Mesendoderm (in vitro differentiated cells): ENCODE measurements around the gene ITGA11.

Experiments
- DNase-seq: peaks from one replicate; pipeline ENCODE4 v3.0.0; 2013
- H2AK5ac ChIP-seq: 2 replicates; pipeline ENCODE4 v1.6.1; 2013; ENCODE audit warnings: low read length, inconsistent platforms
- H2BK120ac ChIP-seq: 2 replicates; pipeline ENCODE4 v1.6.1; 2013; ENCODE audit warnings: low read depth, mild to moderate bottlenecking, low read length, moderate library complexity, mixed read lengths
- H2BK15ac ChIP-seq: replicated peaks from 2 replicates; pipeline ENCODE4 v1.6.1; 2013; ENCODE audit warnings: low read depth, mild to moderate bottlenecking, moderate library complexity
- H2BK5ac ChIP-seq: 2 replicates; pipeline ENCODE4 v1.6.1; 2013; ENCODE audit warnings: low read length, inconsistent platforms
- H3K18ac ChIP-seq: 2 replicates; pipeline ENCODE4 v1.6.1; 2013; ENCODE audit warnings: mild to moderate bottlenecking, low read length, mixed read lengths
- H3K23ac ChIP-seq: one replicate; pipeline ENCODE4 v1.6.1; 2013; ENCODE audit warnings: low read length
- H3K27ac ChIP-seq: 2 replicates; pipeline ENCODE4 v1.5.1; 2013; ENCODE audit warnings: low read depth, mild to moderate bottlenecking, inconsistent platforms, low read length, moderate library complexity
- H3K27me3 ChIP-seq: 2 replicates; pipeline ENCODE4 v1.6.1; 2013; ENCODE audit warnings: low read length, control low read depth, mild to moderate bottlenecking, inconsistent platforms; ENCODE audit not compliant: insufficient read depth, poor library complexity
- H3K36me3 ChIP-seq: 2 replicates; pipeline ENCODE4 v1.6.1; 2013; ENCODE audit warnings: low read length, inconsistent platforms; ENCODE audit not compliant: control insufficient read depth, insufficient read depth
- H3K4ac ChIP-seq: one replicate; pipeline ENCODE4 v1.6.1; 2013; ENCODE audit warnings: low read depth, mild to moderate bottlenecking, low read length, moderate library complexity
- H3K4me1 ChIP-seq: 2 replicates; pipeline ENCODE4 v1.6.1; 2013; ENCODE audit warnings: low read depth, low read length, inconsistent platforms; ENCODE audit not compliant: control insufficient read depth
- H3K4me2 ChIP-seq: 2 replicates; pipeline ENCODE4 v1.6.1; 2013; ENCODE audit warnings: low read length
- H3K4me3 ChIP-seq: 2 replicates; pipeline ENCODE4 v1.5.1; 2013; ENCODE audit warnings: mild to moderate bottlenecking, low read length
- H3K56ac ChIP-seq: one replicate; pipeline ENCODE4 v1.6.1; 2013; ENCODE audit warnings: low read length
- H3K79me1 ChIP-seq: 2 replicates; pipeline ENCODE4 v1.6.1; 2013; ENCODE audit warnings: low read length, inconsistent platforms
- H3K79me2 ChIP-seq: 2 replicates; pipeline ENCODE4 v1.6.1; 2013; ENCODE audit warnings: mild to moderate bottlenecking, low read length; ENCODE audit not compliant: control insufficient read depth, insufficient read depth
- H3K9ac ChIP-seq: 2 replicates; pipeline ENCODE4 v1.6.1; 2013; ENCODE audit warnings: low read length, inconsistent platforms
- H4K5ac ChIP-seq: one replicate; pipeline ENCODE4 v1.6.1; 2013; ENCODE audit warnings: low read length
- H4K8ac ChIP-seq: one replicate; pipeline ENCODE4 v1.6.1; 2013; ENCODE audit warnings: low read depth, mild to moderate bottlenecking, control low read depth, low read length, moderate library complexity
- WGBS: extraction: QIAGEN DNeasy Blood & Tissue Kit; methylation state at CpG from one replicate; pipeline ENCODE4 v1.1.7; 2013; ENCODE audit warnings: low lambda C conversion rate, missing lambda C conversion rate; ENCODE audit not compliant: insufficient coverage; ENCODE audit errors: extremely low coverage; 5-methylcytosine and 5-hydroxymethylcytosine counted together

The ITGA11 gene

DNA sequence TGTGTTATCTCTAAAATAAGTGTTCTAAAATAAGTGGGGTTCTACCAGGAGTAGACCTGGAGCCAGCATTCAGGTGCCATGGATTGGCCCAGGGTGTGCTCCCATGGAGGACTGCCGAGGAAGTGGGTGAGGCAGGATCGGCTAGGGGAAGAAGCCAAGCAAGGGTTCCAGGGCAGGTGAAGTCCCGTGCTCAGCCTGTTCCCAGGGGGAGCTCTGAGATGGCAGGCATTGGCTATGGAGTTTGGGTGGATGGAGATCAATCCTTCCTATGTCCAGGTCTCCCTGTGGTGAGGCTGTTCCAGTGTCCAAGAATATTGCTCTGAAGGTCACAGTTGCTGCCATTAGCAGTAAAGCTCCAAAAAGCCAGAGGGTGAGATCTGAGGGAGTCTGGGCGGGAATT lies 46.9 kb upstream of the ITGA11 start:
- no CpG with 5 or more reads among the region's 4 CpGs for WGBS
- Histone ChIP-seq H4K8ac (no peak overlapping the region), H3K56ac (no peak overlapping the region), H3K23ac (no peak overlapping the region), H3K4me2 (no peak overlapping the region), H3K79me1 (no peaks in the 10 kb centered on the region), H2AK5ac (no peak overlapping the region), H3K4ac (no peak overlapping the region), H3K79me2 (no peaks in the 10 kb centered on the region), H2BK120ac (no peak overlapping the region), H3K4me3 (no peak overlapping the region), H2BK5ac (no peak overlapping the region), H3K27me3 (no peaks in the 10 kb centered on the region), H3K18ac (no peak overlapping the region), H4K5ac (no peak overlapping the region), H3K4me1 (no peaks in the 10 kb centered on the region), H3K36me3 (no peaks in the 10 kb centered on the region), H2BK15ac (no peak overlapping the region), H3K9ac (no peak overlapping the region), H3K27ac (no peak overlapping the region)
- DNase-seq = no peak

DNA sequence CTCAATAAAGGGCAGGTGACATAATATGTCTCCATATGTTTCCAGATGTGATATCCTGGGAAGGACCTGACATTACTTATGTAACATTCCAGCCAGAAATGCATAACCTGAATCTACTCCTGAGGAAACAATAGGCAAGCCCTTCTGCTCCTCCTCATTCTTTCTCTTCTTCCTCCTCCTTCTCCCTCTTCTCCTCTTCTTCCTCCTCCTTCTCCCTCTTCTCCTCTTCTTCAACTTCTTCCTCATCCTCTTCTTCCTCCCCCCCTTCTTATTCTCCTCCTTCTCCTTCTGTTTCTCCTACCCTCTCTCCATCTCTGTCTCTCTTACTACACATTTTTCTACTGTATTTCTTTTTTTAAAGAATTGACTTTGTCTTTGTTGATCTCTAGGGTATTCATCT lies 43.5 kb upstream of the ITGA11 start:
- Histone ChIP-seq H3K23ac (no peak overlapping the region), H2AK5ac (no peak overlapping the region), H3K18ac (no peak overlapping the region), H3K9ac (no peak overlapping the region), H4K8ac (no peak overlapping the region), H3K79me2 (no peaks in the 10 kb centered on the region), H3K27me3 (no peaks in the 10 kb centered on the region), H4K5ac (no peak overlapping the region), H3K4me1 (no peaks in the 10 kb centered on the region), H3K79me1 (no peaks in the 10 kb centered on the region), H2BK15ac (no peak overlapping the region), H3K36me3 (no peaks in the 10 kb centered on the region), H2BK5ac (no peak overlapping the region), H3K4me3 (no peak overlapping the region), H3K4me2 (no peak overlapping the region), H2BK120ac (no peak overlapping the region), H3K27ac (no peak overlapping the region), H3K56ac (no peak overlapping the region), H3K4ac (no peak overlapping the region)
- no peak for DNase-seq

DNA sequence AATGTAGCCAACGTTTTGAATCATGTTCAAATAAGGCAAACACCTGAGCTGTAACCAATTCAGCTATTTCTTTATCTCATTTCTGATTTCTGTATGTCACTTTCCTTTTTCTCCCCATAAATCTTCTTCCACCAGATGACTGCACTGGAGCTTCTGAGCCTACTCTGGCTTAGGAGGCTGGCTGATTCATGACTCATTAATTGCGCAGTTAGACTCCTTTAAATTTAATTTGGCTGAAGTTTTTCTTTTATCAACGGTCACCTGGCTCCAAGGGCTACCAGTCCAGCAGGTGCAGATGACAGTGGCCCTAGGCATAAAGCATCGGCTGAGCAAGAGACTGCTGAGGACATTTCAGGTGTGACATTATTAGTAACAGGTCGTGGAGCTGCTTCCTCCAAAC lies 39.6 kb upstream of the ITGA11 start:
- H3K56ac ChIP-seq = no peak overlapping the region
- H3K23ac ChIP-seq = no peak overlapping the region
- no peak overlapping the region for H3K4ac ChIP-seq
- no peak overlapping the region for H4K5ac ChIP-seq
- WGBS = no CpG with 5 or more reads among the region's 5 CpGs
- no peak overlapping the region for H3K4me2 ChIP-seq
- no peak overlapping the region for H3K4me3 ChIP-seq
- no peaks in the 10 kb centered on the region for H3K4me1 ChIP-seq
- H2BK5ac ChIP-seq = no peak overlapping the region
- no peak overlapping the region for H3K9ac ChIP-seq
- no peak overlapping the region for H2AK5ac ChIP-seq
- H3K79me2 ChIP-seq = no peaks in the 10 kb centered on the region
- H3K18ac ChIP-seq = no peak overlapping the region
- no peak overlapping the region for H3K27ac ChIP-seq
- DNase-seq = no peak
- H3K27me3 ChIP-seq = no peaks in the 10 kb centered on the region
- H2BK15ac ChIP-seq = no peak overlapping the region
- no peak overlapping the region for H2BK120ac ChIP-seq
- H3K79me1 ChIP-seq = no peaks in the 10 kb centered on the region
- no peaks in the 10 kb centered on the region for H3K36me3 ChIP-seq
- no peak overlapping the region for H4K8ac ChIP-seq

DNA sequence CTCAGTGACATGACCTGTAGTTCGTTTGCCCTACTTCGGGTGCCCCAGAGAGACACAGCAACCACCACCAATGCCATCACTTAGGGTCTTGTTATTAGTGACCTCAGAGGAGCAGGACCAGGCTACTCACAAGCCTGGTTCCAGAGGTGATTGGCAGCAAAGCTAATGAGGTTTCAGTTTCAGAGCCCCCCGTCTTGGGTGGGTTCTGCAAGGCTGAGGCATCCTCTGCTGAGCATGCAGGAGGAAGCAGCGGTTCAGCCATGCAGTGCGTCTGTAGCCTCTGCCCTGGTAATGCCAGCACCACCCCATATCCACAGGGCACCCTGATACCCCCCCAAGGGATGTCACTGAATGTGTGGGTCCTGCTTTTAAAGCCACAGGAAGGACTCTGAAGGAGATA lies 39.0 kb upstream of the ITGA11 start:
- no peaks in the 10 kb centered on the region for H3K79me1 ChIP-seq
- H3K4ac ChIP-seq = no peak overlapping the region
- no peak overlapping the region for H3K9ac ChIP-seq
- H3K4me3 ChIP-seq = no peak overlapping the region
- no peak overlapping the region for H3K27ac ChIP-seq
- H3K18ac ChIP-seq = no peak overlapping the region
- DNase-seq = no peak
- H2BK5ac ChIP-seq = no peak overlapping the region
- no peaks in the 10 kb centered on the region for H3K79me2 ChIP-seq
- no peak overlapping the region for H2BK15ac ChIP-seq
- no peak overlapping the region for H2BK120ac ChIP-seq
- no peaks in the 10 kb centered on the region for H3K4me1 ChIP-seq
- WGBS = no CpG with 5 or more reads among the region's 5 CpGs
- H3K23ac ChIP-seq = no peak overlapping the region
- no peak overlapping the region for H2AK5ac ChIP-seq
- no peaks in the 10 kb centered on the region for H3K27me3 ChIP-seq
- no peak overlapping the region for H3K56ac ChIP-seq
- no peaks in the 10 kb centered on the region for H3K36me3 ChIP-seq
- H4K5ac ChIP-seq = no peak overlapping the region
- H4K8ac ChIP-seq = no peak overlapping the region
- H3K4me2 ChIP-seq = no peak overlapping the region

DNA sequence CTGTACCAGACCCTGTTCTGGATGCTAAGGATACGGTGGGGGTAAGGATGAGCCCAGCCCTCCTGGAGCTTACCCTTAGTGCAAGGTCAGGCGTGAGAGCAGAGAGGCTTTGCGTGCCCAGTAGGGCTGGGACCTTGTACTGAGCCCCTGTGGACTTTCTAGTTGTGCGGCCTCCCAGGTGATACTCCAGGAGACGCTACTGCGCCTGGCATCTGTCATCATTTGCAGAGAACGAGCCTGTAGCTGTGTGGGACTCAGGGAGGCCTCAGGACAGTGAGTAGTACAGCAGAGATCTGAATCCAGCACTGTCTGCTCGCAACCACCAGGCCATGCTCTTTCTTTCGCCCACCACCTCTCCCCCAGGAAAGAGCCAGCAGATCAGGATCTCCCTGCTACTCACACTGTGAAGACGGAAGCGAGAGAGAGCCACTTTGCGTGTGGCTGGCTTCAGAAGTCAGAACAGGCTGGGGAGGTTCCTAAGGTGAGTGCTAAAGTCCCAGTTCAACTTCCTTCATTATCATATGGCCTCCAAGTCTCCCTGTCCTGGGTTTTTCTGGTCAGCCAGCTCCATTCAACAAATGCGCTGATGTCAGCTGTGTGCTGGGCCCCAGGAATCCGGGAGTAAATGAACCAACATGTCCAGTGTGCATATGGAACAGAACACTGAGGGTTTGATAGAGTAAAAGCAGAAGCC lies 38.2 kb upstream of the ITGA11 start:
- Histone ChIP-seq H4K5ac (no peak overlapping the region), H2BK120ac (no peak overlapping the region), H3K27ac (no peak overlapping the region), H3K56ac (no peak overlapping the region), H3K27me3 (no peaks in the 10 kb centered on the region), H3K4me1 (no peaks in the 10 kb centered on the region), H3K23ac (no peak overlapping the region), H3K9ac (no peak overlapping the region), H3K79me1 (no peaks in the 10 kb centered on the region), H3K4me2 (no peak overlapping the region), H3K4ac (no peak overlapping the region), H4K8ac (no peak overlapping the region), H3K79me2 (no peaks in the 10 kb centered on the region), H2BK15ac (no peak overlapping the region), H3K18ac (no peak overlapping the region), H2AK5ac (no peak overlapping the region), H3K36me3 (no peaks in the 10 kb centered on the region), H2BK5ac (no peak overlapping the region), H3K4me3 (no peak overlapping the region)
- no peak for DNase-seq
- WGBS = no CpG with 5 or more reads among the region's 14 CpGs
